Tibial artery (tissue), 4 donors: Measurements from ENCODE around the gene EEPD1.

Source experiments
- DNase-seq, 2 donors: peaks; one replicate each; pipeline ENCODE4 v3.0.0-alpha.2; 2019
- H3K27ac ChIP-seq, 2 donors: fragments of 200-600 bp; sonication (generic) in 1 of 2; 1 replicate in 1 of 2; 2 replicates in 1 of 2; pipeline ENCODE4 v1.5.1; 2018 to 2019; ENCODE audit warnings: mild to moderate bottlenecking in 1 of 2
- H3K27me3 ChIP-seq, 2 donors: fragments of 200-600 bp; sonication (generic) in 1 of 2; one replicate each; pipeline versions ENCODE4 v1.5.1 to v1.6.0; 2016 to 2019
- H3K36me3 ChIP-seq, 3 donors: fragments of 200-600 bp; sonication (generic) in 2 of 3; one replicate each; pipeline ENCODE4 v1.5.1; 2016 to 2019; ENCODE audit warnings: mild to moderate bottlenecking in 2 of 3
- H3K4me1 ChIP-seq, 4 donors: fragments of 200-600 bp; sonication (generic) in 2 of 4; 1 replicate in 3 of 4; 2 replicates in 1 of 4; pipeline ENCODE4 v1.5.1; 2016 to 2019
- H3K4me3 ChIP-seq, 2 donors: fragments of 200-600 bp; sonication (generic) in 1 of 2; 1 replicate in 1 of 2; 2 replicates in 1 of 2; pipeline ENCODE4 v1.5.1; 2018 to 2019; ENCODE audit warnings: mild to moderate bottlenecking in 2 of 2
- H3K9me3 ChIP-seq, 3 donors: fragments of 200-600 bp; sonication (generic) in 1 of 3; one replicate each; pipeline ENCODE4 v1.5.1; 2016 to 2019
- intact Hi-C: fragments of 100-400 bp; cut with DNase I; formaldehyde crosslinking; loops from one replicate; pipeline ENCODE4 v1.15.0; 2023; ENCODE audit warnings: low total_unique reads
- TF ChIP-seq, protein P1 (sequence below), 2 experiments: fragments of 200-600 bp in 1 of 2; fragments of 450-650 bp in 1 of 2; IDR thresholded peaks; one replicate each; pipeline ENCODE4 v1.5.1; 2017 to 2019; ENCODE audit warnings: antibody characterized with exemption in 2 of 2, mild to moderate bottlenecking in 1 of 2, moderate library complexity in 1 of 2

EEPD1 gene

DNA sequence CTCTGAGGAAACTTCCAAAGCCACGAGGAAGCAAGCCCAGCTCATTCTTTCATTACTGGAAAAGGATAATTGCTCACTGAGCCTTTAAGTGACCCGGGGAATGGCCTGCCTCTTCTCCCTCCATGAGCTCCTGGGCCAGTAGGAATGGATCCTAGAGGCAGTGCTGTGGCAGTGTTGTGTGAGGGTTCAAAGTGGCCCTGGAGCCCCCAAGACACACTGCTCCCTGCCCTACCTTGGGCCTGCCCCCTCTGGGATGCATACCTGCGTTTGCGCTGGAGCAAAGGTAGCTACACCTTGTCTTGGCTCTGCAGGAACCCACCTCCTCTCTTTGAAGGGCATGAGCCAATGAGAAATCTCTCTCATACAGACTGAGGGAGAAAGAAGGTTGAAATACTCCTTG lies 120.8 kb downstream of the EEPD1 start:
- Histone ChIP-seq H3K9me3 (no peaks in the 10 kb centered on the region), H3K27me3 (no peaks in the 10 kb centered on the region), H3K4me1 (peaks cover 0 to 28% (median 8%) of the 10 kb centered on the region in 4 donors), H3K27ac (no peak overlapping the region), H3K36me3 (no peaks in the 10 kb centered on the region), H3K4me3 (no peak overlapping the region)
- peak in 1 of 2 donors; percentile 49 for DNase-seq
- TF ChIP-seq, protein P1, sequence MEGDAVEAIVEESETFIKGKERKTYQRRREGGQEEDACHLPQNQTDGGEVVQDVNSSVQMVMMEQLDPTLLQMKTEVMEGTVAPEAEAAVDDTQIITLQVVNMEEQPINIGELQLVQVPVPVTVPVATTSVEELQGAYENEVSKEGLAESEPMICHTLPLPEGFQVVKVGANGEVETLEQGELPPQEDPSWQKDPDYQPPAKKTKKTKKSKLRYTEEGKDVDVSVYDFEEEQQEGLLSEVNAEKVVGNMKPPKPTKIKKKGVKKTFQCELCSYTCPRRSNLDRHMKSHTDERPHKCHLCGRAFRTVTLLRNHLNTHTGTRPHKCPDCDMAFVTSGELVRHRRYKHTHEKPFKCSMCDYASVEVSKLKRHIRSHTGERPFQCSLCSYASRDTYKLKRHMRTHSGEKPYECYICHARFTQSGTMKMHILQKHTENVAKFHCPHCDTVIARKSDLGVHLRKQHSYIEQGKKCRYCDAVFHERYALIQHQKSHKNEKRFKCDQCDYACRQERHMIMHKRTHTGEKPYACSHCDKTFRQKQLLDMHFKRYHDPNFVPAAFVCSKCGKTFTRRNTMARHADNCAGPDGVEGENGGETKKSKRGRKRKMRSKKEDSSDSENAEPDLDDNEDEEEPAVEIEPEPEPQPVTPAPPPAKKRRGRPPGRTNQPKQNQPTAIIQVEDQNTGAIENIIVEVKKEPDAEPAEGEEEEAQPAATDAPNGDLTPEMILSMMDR (IDR thresholded peaks at IDR 0.05) = no peak
- intact Hi-C loops = no loop called here

DNA sequence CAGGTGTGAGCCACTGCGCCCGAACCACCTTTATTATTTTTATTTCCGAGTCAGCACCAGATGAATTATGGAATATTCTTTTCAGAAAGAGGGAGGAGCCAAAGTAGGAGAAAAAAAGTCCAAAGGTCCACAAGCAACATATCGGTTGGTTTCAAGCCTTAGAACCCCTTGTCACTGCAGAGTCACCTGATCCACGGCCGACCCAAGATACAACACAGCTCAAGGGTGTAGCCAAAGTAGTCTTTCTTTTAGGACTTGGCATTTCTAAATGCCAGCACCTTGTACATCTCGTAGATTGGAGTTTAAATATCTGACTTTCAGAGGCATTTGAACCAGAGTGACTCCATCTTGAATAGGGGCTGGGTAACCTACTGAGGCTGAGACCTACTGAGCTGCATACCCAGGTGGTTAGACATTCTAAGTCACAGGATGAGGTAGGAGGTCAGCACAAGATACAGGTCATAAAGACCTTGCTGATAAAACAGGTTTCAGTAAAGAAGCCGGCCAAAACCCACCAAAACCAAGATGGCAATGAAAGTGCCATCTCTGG lies 122.8 kb downstream of the EEPD1 start:
- peaks cover 0 to 47% (median 27%) of the 10 kb centered on the region in 4 donors for H3K4me1 ChIP-seq
- H3K36me3 ChIP-seq = no peaks in the 10 kb centered on the region
- TF ChIP-seq, protein P1 (IDR thresholded peaks at IDR 0.05) = no peak
- DNase-seq = no peak
- H3K9me3 ChIP-seq = no peaks in the 10 kb centered on the region
- H3K4me3 ChIP-seq = no peak overlapping the region
- no peaks in the 10 kb centered on the region for H3K27me3 ChIP-seq
- no peak overlapping the region for H3K27ac ChIP-seq
- intact Hi-C loops = no loop called here

DNA sequence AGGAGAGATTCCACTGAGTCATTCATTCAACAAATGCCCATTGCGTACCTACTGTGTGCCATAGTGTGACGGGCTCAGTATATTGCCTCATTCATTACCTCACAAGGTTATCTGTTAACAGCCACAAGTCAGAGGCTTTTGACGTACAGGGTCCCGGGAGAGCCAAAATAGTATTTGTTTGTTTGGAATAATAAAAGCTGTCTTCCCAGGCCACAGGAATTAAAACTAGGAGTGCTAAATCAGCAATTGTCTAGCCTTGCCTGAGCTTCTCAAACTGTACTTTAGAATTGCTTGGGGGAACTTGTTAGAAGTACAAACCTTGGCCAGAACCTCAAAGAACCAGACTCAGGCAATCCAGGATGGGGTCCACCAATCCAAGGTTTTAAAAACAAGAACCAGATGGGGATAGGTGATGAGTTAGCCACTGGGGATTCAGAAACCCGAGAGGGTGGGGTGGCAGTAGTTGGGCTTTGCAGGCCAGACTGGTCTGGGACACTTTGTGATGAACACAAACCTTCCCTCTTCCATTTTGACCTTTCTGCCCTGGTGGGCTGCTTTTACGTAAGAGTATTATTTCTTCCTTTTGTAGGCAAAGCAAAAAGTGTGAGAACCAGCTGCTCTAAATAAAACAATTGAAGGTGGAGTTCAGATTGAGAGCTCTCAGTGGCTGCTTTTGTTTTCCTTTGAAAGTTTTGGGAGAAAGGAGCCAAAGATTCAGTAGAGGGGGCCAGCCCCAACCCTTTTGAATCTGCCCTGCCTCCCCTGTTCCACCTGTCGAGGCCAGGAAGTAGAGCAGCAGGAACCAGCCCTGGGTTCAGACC lies 123.6 kb downstream of the EEPD1 start:
- H3K27ac ChIP-seq = no peak overlapping the region
- peaks cover 0 to 55% (median 34%) of the 10 kb centered on the region in 4 donors for H3K4me1 ChIP-seq
- DNase-seq = peak in 1 of 2 donors; percentile 13
- TF ChIP-seq, protein P1 (IDR thresholded peaks at IDR 0.05) = no peak
- H3K27me3 ChIP-seq = no peaks in the 10 kb centered on the region
- no peaks in the 10 kb centered on the region for H3K36me3 ChIP-seq
- intact Hi-C loops = no loop called here
- no peaks in the 10 kb centered on the region for H3K9me3 ChIP-seq
- no peak overlapping the region for H3K4me3 ChIP-seq

DNA sequence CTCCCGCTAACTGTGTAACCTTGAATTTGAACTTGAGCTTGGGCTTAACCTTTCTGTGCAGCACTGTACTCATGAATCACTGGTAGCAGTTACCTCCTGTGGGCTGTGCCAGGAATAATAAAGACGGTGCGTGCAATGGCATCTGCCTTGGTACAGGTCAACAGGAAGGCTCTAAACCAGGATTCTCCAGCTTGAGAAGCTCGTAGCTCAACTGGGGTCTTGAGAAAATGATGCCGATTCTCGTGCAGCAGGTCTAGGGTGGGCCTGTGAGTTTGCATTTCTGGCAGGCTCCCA lies 124.1 kb downstream of the EEPD1 start:
- Histone ChIP-seq H3K36me3 (no peaks in the 10 kb centered on the region), H3K9me3 (no peaks in the 10 kb centered on the region), H3K27me3 (no peaks in the 10 kb centered on the region), H3K4me1 (peaks cover 0 to 57% (median 36%) of the 10 kb centered on the region in 4 donors), H3K27ac (no peak overlapping the region), H3K4me3 (no peak overlapping the region)
- peak in 1 of 2 donors; percentile 48 for DNase-seq
- TF ChIP-seq, protein P1 (IDR thresholded peaks at IDR 0.05) = no peak
- intact Hi-C loops = no loop called here

DNA sequence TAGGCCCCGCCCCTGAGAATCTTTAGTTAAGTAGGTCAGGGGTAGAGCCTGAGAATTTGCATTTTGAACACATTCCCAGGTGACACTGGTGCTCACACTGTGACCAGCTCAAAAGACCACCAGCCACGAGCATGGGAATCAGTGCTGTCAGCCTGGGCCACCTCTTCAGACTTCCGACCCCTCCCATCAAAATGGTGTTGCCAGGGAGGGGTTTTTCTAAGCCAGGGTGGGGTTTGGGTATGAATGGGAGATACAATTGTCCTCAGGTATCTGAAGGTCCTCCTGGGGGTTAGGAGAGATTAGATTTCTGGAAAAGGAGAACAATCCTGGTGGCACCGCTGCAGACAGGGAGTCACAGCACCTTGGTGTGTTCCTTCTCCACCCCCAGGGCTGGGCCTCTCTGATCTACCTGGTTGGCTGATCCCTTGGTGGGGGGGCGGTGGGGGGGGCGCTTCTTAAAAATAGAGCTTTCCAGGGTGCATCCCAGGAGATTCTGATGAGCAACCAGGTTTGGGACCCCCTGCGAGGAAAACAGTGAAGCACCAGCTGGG lies 125.1 kb downstream of the EEPD1 start:
- H3K4me1 ChIP-seq = peaks cover 0 to 57% (median 36%) of the 10 kb centered on the region in 4 donors
- peak in 1 of 2 donors; percentile 33 for DNase-seq
- H3K36me3 ChIP-seq = no peaks in the 10 kb centered on the region
- no peaks in the 10 kb centered on the region for H3K9me3 ChIP-seq
- TF ChIP-seq, protein P1 (IDR thresholded peaks at IDR 0.05) = no peak
- H3K27ac ChIP-seq = peak overlapping the region in 1 of 2 donors; percentile 71
- H3K4me3 ChIP-seq = no peak overlapping the region
- intact Hi-C loops = no loop called here
- H3K27me3 ChIP-seq = no peaks in the 10 kb centered on the region
